WTC11 (cell line): Measurements from ENCODE around the gene AKAP1. TPM values are rescaled to one million over a fixed set of nuclear protein-coding genes. Genes with fewer than 3 reads are reported as not detected.

ENCODE experiments used
- ATAC-seq: fragments of 200-7000 bp; cut with Tn5 transposase; 2 replicates; pipeline ENCODE4 v1.10.0; 2021; ENCODE audit warnings: mild to moderate bottlenecking, moderate library complexity
- CTCF ChIA-PET: fragments of 300-600 bp; sonication (Branson Sonifier 250); formaldehyde crosslinking; loops from one replicate; lab custom pipeline; 2021; ENCODE audit warnings: antibody characterized with exemption; lab: Charles Lee
- POLR2A ChIA-PET: fragments of 350-600 bp; sonication (Branson Sonifier 250); formaldehyde crosslinking; loops from one replicate; lab custom pipeline; 2021; ENCODE audit warnings: antibody characterized with exemption; lab: Charles Lee
- DNase-seq: peaks from one replicate; pipeline ENCODE4 v3.0.0; 2021; ENCODE audit warnings: low spot score
- H3K27ac Mint-ChIP-seq: 2 replicates; pipeline ENCODE4 v1.8.0; 2021; ENCODE audit warnings: mixed read lengths
- H3K27me3 Mint-ChIP-seq: 2 replicates; pipeline ENCODE4 v1.8.0; 2021; ENCODE audit warnings: low read depth, mild to moderate bottlenecking, moderate library complexity, mixed read lengths
- H3K36me3 Mint-ChIP-seq: 2 replicates; pipeline ENCODE4 v1.8.0; 2021; ENCODE audit warnings: mixed read lengths
- H3K4me1 Mint-ChIP-seq: 2 replicates; pipeline ENCODE4 v1.8.0; 2022; ENCODE audit warnings: mixed read lengths
- H3K4me3 Mint-ChIP-seq: 2 replicates; pipeline ENCODE4 v1.8.0; 2021; ENCODE audit warnings: mild to moderate bottlenecking, moderate library complexity, mixed read lengths
- H3K9me3 Mint-ChIP-seq: 2 replicates; pipeline ENCODE4 v1.8.0; 2021; ENCODE audit warnings: mixed read lengths
- CBFB ChIP-seq: sonication (generic); formaldehyde crosslinking; IDR thresholded peaks from 2 replicates; pipeline ENCODE4 v1.8.1; 2022; ENCODE audit warnings: mild to moderate bottlenecking, low read depth, missing genetic modification reagents
- CREM ChIP-seq: sonication (generic); formaldehyde crosslinking; IDR thresholded peaks from 2 replicates; pipeline ENCODE4 v1.8.1; 2022; ENCODE audit warnings: mild to moderate bottlenecking, missing genetic modification reagents, moderate library complexity
- ETV6 ChIP-seq: sonication (generic); formaldehyde crosslinking; IDR thresholded peaks from 2 replicates; pipeline ENCODE4 v1.8.1; 2022; ENCODE audit warnings: mild to moderate bottlenecking, missing genetic modification reagents
- FOXJ3 ChIP-seq: sonication (generic); formaldehyde crosslinking; IDR thresholded peaks from 2 replicates; pipeline ENCODE4 v1.9.0; 2021; ENCODE audit warnings: missing genetic modification reagents, mild to moderate bottlenecking, borderline replicate concordance
- GRHL2 ChIP-seq: fragments of 250-450 bp; sonication (Bioruptor Pico); IDR thresholded peaks from 2 replicates; pipeline ENCODE4 v1.8.0; 2022; ENCODE audit warnings: mild to moderate bottlenecking, moderate library complexity; ENCODE audit not compliant: insufficient replicate concordance, severe bottlenecking
- IRF2 ChIP-seq: sonication (generic); formaldehyde crosslinking; IDR thresholded peaks from 2 replicates; pipeline ENCODE4 v1.8.0; 2022; ENCODE audit warnings: low read depth, missing genetic modification reagents, borderline replicate concordance
- NR1H2 ChIP-seq: sonication (generic); formaldehyde crosslinking; IDR thresholded peaks from 2 replicates; pipeline ENCODE4 v1.9.0; 2021; ENCODE audit warnings: mild to moderate bottlenecking, moderate library complexity, missing genetic modification reagents
- NR3C1 ChIP-seq: sonication (generic); formaldehyde crosslinking; conservative IDR thresholded peaks from 2 replicates; pipeline ENCODE4 v1.8.1; 2023; ENCODE audit warnings: low read depth, mild to moderate bottlenecking, missing genetic modification reagents
- SP1 ChIP-seq: sonication (generic); formaldehyde crosslinking; conservative IDR thresholded peaks from 2 replicates; pipeline ENCODE4 v1.8.1; 2022; ENCODE audit warnings: missing genetic modification reagents
- total RNA-seq: library from RNA; stranded (reverse); gene quantifications from 3 replicates; pipeline ENCODE4 v1.2.3, GENCODE V29; 2021
- TF ChIP-seq, protein P1 (sequence below): fragments of 200-600 bp; IDR thresholded peaks from 2 replicates; pipeline ENCODE4 v1.8.0; 2022; ENCODE audit warnings: antibody characterized with exemption
- TF ChIP-seq, protein P2 (sequence below): sonication (generic); formaldehyde crosslinking; conservative IDR thresholded peaks from 2 replicates; pipeline ENCODE4 v1.8.1; 2023; ENCODE audit warnings: mild to moderate bottlenecking, low read depth, missing genetic modification reagents, moderate library complexity
- TF ChIP-seq, protein P3 (sequence below): sonication (generic); formaldehyde crosslinking; IDR thresholded peaks from 2 replicates; pipeline ENCODE4 v1.8.0; 2023; ENCODE audit warnings: missing genetic modification reagents, mild to moderate bottlenecking, borderline replicate concordance
- TF ChIP-seq, protein P4 (sequence below): sonication (generic); formaldehyde crosslinking; IDR thresholded peaks from 2 replicates; pipeline ENCODE4 v1.8.1; 2022; ENCODE audit warnings: missing genetic modification reagents, borderline replicate concordance
- TF ChIP-seq, protein P5 (sequence below): sonication (generic); formaldehyde crosslinking; IDR thresholded peaks from 2 replicates; pipeline ENCODE4 v1.8.0; 2022; ENCODE audit warnings: mild to moderate bottlenecking, missing genetic modification reagents
- TF ChIP-seq, protein P6 (sequence below): sonication (generic); formaldehyde crosslinking; IDR thresholded peaks from 2 replicates; pipeline ENCODE4 v1.8.0; 2023; ENCODE audit warnings: missing genetic modification reagents
- TF ChIP-seq, protein P7 (sequence below): fragments of 250-450 bp; sonication (Bioruptor Pico); conservative IDR thresholded peaks from 2 replicates; pipeline ENCODE4 v1.9.0; 2021; ENCODE audit warnings: mild to moderate bottlenecking
- TF ChIP-seq, protein P8 (sequence below): sonication (generic); formaldehyde crosslinking; IDR thresholded peaks from 2 replicates; pipeline ENCODE4 v1.8.0; 2022; ENCODE audit warnings: mild to moderate bottlenecking, missing genetic modification reagents

Gene AKAP1
- total RNA-seq, 1 experiment from 2014 or later = 74.5 TPM

DNA sequence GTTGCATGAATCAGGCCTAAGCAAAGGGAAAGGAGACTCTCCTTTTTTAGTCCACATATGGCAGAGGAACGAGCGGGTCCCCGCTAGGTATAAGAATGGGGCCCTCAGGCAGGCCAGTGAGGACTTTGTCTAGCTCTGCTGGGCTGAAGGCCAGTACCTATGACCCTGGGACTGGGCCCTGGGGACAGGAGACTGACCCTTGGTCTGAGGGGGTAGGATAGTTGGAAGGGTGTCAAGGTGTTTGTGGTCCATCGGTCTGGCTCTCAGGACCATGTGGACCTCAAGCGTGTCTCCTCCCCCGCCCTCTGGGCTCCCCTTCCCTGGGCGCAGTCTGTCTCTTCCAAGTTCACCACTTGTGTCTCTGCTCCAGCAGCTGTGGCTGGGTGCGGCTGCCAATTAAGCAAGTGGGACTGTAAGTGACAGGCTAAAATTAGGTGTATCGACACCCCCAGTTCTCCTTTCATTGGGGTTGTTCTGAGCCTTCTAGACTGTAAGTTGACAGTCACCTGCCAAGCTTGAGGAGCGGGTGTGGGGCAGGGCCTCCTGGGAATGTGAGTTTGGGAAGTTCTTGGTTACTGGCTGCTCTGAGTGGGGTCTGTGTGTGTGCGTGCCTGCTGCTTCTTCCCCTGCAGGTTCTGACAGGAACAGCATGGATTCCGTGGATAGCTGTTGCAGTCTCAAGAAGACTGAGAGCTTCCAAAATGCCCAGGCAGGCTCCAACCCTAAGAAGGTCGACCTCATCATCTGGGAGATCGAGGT, 24.5 kb downstream of the AKAP1 start:
- Mint-ChIP-seq H3K36me3 (peaks cover 39% of the 10 kb centered on the region), H3K4me1 (peaks cover 66% of the 10 kb centered on the region), H3K4me3 (no peak overlapping the region), H3K27ac (peak overlapping the region; percentile 86)
- POLR2A ChIA-PET = no interaction called here
- ATAC-seq = peak; percentile 50
- TF ChIP-seq CBFB (CRISPR knock-in tag) = no peak
- TF ChIP-seq, protein P1, sequence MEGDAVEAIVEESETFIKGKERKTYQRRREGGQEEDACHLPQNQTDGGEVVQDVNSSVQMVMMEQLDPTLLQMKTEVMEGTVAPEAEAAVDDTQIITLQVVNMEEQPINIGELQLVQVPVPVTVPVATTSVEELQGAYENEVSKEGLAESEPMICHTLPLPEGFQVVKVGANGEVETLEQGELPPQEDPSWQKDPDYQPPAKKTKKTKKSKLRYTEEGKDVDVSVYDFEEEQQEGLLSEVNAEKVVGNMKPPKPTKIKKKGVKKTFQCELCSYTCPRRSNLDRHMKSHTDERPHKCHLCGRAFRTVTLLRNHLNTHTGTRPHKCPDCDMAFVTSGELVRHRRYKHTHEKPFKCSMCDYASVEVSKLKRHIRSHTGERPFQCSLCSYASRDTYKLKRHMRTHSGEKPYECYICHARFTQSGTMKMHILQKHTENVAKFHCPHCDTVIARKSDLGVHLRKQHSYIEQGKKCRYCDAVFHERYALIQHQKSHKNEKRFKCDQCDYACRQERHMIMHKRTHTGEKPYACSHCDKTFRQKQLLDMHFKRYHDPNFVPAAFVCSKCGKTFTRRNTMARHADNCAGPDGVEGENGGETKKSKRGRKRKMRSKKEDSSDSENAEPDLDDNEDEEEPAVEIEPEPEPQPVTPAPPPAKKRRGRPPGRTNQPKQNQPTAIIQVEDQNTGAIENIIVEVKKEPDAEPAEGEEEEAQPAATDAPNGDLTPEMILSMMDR = no peak
- TF ChIP-seq, protein P2, sequence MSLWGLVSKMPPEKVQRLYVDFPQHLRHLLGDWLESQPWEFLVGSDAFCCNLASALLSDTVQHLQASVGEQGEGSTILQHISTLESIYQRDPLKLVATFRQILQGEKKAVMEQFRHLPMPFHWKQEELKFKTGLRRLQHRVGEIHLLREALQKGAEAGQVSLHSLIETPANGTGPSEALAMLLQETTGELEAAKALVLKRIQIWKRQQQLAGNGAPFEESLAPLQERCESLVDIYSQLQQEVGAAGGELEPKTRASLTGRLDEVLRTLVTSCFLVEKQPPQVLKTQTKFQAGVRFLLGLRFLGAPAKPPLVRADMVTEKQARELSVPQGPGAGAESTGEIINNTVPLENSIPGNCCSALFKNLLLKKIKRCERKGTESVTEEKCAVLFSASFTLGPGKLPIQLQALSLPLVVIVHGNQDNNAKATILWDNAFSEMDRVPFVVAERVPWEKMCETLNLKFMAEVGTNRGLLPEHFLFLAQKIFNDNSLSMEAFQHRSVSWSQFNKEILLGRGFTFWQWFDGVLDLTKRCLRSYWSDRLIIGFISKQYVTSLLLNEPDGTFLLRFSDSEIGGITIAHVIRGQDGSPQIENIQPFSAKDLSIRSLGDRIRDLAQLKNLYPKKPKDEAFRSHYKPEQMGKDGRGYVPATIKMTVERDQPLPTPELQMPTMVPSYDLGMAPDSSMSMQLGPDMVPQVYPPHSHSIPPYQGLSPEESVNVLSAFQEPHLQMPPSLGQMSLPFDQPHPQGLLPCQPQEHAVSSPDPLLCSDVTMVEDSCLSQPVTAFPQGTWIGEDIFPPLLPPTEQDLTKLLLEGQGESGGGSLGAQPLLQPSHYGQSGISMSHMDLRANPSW (CRISPR knock-in tag) = no peak
- TF ChIP-seq, protein P3, sequence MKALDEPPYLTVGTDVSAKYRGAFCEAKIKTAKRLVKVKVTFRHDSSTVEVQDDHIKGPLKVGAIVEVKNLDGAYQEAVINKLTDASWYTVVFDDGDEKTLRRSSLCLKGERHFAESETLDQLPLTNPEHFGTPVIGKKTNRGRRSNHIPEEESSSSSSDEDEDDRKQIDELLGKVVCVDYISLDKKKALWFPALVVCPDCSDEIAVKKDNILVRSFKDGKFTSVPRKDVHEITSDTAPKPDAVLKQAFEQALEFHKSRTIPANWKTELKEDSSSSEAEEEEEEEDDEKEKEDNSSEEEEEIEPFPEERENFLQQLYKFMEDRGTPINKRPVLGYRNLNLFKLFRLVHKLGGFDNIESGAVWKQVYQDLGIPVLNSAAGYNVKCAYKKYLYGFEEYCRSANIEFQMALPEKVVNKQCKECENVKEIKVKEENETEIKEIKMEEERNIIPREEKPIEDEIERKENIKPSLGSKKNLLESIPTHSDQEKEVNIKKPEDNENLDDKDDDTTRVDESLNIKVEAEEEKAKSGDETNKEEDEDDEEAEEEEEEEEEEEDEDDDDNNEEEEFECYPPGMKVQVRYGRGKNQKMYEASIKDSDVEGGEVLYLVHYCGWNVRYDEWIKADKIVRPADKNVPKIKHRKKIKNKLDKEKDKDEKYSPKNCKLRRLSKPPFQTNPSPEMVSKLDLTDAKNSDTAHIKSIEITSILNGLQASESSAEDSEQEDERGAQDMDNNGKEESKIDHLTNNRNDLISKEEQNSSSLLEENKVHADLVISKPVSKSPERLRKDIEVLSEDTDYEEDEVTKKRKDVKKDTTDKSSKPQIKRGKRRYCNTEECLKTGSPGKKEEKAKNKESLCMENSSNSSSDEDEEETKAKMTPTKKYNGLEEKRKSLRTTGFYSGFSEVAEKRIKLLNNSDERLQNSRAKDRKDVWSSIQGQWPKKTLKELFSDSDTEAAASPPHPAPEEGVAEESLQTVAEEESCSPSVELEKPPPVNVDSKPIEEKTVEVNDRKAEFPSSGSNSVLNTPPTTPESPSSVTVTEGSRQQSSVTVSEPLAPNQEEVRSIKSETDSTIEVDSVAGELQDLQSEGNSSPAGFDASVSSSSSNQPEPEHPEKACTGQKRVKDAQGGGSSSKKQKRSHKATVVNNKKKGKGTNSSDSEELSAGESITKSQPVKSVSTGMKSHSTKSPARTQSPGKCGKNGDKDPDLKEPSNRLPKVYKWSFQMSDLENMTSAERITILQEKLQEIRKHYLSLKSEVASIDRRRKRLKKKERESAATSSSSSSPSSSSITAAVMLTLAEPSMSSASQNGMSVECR (CRISPR knock-in tag) = no peak
- TF ChIP-seq, protein P4, sequence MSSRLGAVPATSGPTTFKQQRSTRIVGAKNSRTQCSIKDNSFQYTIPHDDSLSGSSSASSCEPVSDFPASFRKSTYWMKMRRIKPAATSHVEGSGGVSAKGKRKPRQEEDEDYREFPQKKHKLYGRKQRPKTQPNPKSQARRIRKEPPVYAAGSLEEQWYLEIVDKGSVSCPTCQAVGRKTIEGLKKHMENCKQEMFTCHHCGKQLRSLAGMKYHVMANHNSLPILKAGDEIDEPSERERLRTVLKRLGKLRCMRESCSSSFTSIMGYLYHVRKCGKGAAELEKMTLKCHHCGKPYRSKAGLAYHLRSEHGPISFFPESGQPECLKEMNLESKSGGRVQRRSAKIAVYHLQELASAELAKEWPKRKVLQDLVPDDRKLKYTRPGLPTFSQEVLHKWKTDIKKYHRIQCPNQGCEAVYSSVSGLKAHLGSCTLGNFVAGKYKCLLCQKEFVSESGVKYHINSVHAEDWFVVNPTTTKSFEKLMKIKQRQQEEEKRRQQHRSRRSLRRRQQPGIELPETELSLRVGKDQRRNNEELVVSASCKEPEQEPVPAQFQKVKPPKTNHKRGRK (CRISPR knock-in tag) = no peak
- TF ChIP-seq, all 79 proteins: peak for 0
- peak; percentile 38 for DNase-seq
- H3K9me3 Mint-ChIP-seq = no peaks in the 10 kb centered on the region
- CTCF ChIA-PET = interaction anchor here (0.5 to 6.8 kb wide), 26 partner anchors 10 to 674 kb away, joined by 3 to 38 read pairs (median 4); partner anchors contain the start of genes AKAP1 and COIL
- H3K27me3 Mint-ChIP-seq = no peaks in the 10 kb centered on the region

DNA sequence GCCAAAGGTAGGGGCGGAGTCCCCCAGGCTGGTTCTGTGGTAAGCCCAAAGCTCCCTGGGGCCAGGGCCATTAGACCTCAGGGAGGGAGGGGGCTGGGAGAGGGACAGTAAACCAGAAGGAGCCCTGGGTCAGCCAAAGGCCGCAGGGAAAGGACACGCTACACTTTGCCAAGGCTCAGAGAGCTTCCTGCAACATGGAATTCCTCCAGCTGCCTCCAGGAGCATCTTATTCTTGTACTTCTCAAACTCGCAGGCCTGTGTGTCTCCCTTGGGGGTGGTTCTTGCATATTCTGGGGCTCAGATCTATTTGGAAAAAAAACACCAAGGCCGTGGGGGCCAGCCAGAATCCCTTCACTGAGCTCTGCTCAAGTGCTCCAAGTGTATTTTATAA, 25.1 kb downstream of the AKAP1 start:
- Mint-ChIP-seq H3K27ac (peak overlapping the region; percentile 73), H3K4me1 (peaks cover 63% of the 10 kb centered on the region), H3K4me3 (no peak overlapping the region), H3K27me3 (no peaks in the 10 kb centered on the region), H3K9me3 (no peaks in the 10 kb centered on the region), H3K36me3 (peaks cover 44% of the 10 kb centered on the region)
- DNase-seq (no peak), ATAC-seq (peak; percentile 4; the same call in 1 of the 2 replicates)
- ChIA-PET CTCF (interaction anchor here (0.5 to 6.8 kb wide), 26 partner anchors 10 to 673 kb away, joined by 3 to 38 read pairs (median 4); partner anchors contain the start of genes AKAP1 and COIL), POLR2A (no interaction called here)
- no peak for TF ChIP-seq NR3C1 (CRISPR knock-in tag)
- no peak for TF ChIP-seq SP1 (CRISPR knock-in tag)
- TF ChIP-seq, protein P5, sequence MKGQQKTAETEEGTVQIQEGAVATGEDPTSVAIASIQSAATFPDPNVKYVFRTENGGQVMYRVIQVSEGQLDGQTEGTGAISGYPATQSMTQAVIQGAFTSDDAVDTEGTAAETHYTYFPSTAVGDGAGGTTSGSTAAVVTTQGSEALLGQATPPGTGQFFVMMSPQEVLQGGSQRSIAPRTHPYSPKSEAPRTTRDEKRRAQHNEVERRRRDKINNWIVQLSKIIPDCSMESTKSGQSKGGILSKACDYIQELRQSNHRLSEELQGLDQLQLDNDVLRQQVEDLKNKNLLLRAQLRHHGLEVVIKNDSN (CRISPR knock-in tag) = no peak
- TF ChIP-seq, protein P6, sequence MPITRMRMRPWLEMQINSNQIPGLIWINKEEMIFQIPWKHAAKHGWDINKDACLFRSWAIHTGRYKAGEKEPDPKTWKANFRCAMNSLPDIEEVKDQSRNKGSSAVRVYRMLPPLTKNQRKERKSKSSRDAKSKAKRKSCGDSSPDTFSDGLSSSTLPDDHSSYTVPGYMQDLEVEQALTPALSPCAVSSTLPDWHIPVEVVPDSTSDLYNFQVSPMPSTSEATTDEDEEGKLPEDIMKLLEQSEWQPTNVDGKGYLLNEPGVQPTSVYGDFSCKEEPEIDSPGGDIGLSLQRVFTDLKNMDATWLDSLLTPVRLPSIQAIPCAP = no peak
- TF ChIP-seq GRHL2 = no peak
- TF ChIP-seq, protein P7, sequence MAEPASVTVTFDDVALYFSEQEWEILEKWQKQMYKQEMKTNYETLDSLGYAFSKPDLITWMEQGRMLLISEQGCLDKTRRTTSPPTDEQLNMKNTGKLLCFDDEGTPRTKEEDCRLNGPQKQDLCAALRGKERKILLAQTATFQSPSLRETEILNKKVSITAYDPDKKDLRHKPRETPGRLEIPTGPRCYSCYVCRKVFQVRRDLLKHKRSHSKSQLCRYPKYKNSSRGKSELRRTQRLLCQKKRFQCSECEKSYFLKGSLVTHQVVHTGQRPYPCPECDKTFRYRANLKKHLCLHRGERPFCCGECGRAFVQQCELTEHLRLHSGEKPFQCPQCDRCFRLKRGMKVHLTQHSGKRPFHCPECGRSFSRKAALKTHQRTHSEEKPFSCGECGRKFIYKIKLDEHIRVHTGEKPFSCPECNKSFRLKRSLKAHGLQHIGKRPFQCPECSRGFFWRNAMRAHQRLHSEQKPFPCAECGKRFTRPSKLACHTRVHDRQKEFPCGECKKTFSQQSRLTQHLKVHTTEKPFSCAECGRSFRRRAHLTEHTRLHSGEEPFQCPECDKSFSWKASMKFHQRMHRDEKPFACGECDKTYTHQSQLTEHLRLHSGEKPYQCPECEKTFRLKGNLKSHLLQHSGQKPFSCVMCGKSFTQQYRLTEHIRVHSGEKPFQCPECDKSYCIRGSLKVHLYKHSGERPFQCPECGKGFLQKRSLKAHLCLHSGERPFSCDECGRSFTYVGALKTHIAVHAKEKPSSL (CRISPR knock-in tag) = no peak
- no peak for TF ChIP-seq ETV6 (CRISPR knock-in tag)
- no peak for TF ChIP-seq FOXJ3 (CRISPR knock-in tag)
- no peak for TF ChIP-seq IRF2 (CRISPR knock-in tag)
- TF ChIP-seq NR1H2 (CRISPR knock-in tag) = no peak
- no peak for TF ChIP-seq CREM (CRISPR knock-in tag)
- TF ChIP-seq, protein P8, sequence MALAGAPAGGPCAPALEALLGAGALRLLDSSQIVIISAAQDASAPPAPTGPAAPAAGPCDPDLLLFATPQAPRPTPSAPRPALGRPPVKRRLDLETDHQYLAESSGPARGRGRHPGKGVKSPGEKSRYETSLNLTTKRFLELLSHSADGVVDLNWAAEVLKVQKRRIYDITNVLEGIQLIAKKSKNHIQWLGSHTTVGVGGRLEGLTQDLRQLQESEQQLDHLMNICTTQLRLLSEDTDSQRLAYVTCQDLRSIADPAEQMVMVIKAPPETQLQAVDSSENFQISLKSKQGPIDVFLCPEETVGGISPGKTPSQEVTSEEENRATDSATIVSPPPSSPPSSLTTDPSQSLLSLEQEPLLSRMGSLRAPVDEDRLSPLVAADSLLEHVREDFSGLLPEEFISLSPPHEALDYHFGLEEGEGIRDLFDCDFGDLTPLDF (CRISPR knock-in tag) = no peak
